GM19463 (cell line): Measurements from ENCODE around the gene CNOT3.
"Not testable (repeated sequence)": the region's sequence is repeated elsewhere in the genome, so short reads cannot be mapped to it uniquely, and the experiment has no call there.

Experiments used
- ATAC-seq: cut with Tn5 transposase; IDR thresholded peaks from one replicate; pipeline ENCODE4 v1.9.1; 2021; ENCODE audit warnings: mild to moderate bottlenecking, moderate library complexity; ENCODE audit not compliant: unreplicated experiment

The CNOT3 gene

DNA sequence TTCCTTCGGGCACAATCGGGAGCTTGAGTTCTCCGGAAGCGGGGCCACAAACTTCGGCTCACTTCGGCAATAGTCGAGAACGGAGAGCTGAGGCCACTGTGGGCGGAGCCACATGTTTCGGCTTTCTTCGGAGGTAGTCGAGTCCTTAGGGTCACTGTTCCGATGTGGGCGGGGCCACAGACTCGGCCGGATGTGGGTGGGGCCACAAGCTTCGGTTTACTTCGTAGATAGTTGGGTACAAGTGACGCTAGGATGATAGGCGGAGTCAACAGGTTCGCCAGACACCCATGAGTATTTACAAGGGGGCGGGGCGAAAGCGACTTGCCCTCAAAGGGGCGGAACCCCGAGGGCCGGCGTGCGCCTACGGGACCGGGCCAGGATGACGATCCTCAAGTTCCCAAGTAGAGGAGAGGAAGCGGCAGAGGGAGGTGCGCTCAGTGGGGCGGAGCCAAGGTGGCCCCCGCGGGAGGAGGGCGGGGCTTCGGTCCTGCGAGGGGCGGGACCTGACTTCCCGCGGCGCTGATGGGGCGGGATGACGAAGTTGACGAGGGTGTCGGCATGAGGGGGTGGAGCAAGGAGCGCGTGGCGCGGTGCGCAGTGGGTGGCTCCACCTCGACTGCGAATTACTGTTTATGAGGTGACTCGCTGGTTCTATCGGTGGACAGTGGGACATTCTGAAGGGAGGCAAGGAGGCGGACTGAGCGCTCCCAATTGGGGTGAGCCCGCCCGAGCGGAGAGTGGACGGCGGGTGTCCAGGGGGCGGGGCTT lies 52.4 kb downstream of the CNOT3 start:
- ATAC-seq = peak; percentile 43

- ATAC-seq = peak; percentile 40
These were observed 53.0 kb downstream of the CNOT3 start for GRCh38 chr19:54190503-54191010.

- ATAC-seq = peak; percentile 22
These were observed 53.6 kb downstream of the CNOT3 start, which contains the start of gene TSEN34 for GRCh38 chr19:54191011-54191810. Gene TSEN34, plus strand, starts transcription at chr19:54191308. Its CDS starts 57 bp downstream, at chr19:54191365.

DNA sequence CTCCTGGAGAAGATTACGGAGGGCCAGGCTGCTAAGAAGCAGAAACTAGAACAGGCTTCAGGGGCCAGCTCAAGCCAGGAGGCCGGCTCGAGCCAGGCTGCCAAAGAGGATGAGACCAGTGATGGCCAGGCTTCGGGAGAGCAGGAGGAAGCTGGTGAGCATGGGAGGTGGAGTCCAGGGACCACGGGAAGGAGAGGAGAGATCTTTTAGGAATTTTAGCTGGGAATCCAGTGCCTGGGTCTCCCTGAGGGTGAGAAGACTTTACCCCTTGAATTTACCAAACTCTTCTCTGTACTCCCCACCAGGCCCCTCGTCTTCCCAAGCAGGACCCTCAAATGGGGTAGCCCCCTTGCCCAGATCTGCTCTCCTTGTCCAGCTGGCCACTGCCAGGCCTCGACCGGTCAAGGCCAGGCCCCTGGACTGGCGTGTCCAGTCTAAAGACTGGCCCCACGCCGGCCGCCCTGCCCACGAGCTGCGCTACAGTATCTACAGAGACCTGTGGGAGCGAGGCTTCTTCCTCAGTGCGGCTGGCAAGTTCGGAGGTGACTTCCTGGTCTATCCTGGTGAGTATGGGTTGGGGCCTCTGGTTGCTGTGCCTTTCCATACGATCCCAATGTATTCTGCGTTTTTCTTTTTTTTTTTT lies 54.4 kb downstream of the CNOT3 start:
- no peak for ATAC-seq

- ATAC-seq = no peak
These were observed 55.4 kb downstream of the CNOT3 start for GRCh38 chr19:54193011-54193410.

DNA sequence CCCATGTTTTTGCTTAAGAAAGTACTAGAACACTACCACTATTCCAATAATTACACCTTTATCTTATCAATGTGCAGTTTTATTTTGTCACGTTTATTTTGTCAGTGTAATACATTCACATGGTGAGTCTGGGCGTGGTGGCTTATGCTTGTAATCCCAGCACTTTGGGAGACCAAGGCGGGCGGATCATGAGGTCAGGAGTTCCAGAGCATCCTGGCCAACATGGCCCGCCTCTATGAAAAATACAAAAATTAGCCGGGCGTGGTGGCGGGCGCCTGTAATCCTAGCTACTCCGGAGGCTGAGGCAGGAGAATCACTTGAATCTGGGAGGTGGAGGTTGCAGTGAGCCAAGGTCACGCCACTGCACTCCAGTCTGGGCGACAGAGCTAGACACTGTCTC lies 56.9 kb downstream of the CNOT3 start:
- not testable (repeated sequence) for ATAC-seq

GRCh38 chr19:54196536-54196935 lies 59.0 kb downstream of the CNOT3 start:
- no peak for ATAC-seq

GRCh38 chr19:54197121-54197520 lies 59.6 kb downstream of the CNOT3 start:
- ATAC-seq = no peak

DNA sequence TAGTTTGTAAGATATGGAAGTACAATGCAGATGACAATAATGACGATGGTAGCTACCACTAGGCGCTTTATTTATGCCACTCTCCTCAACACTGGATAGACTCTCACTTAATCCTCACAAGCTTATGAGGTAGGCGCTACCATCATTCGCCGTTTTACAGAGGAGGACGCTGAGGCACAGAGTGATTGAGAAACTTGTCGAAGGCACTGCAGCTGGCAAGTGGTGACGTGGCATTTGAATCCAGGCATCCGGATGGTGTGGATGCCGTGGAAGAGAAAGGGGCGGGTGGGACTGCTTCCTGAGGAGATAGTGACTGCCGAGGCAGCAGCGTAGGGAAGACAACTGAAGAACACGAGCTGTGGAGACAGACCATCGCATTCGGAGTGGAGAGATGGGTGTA lies 61.8 kb downstream of the CNOT3 start:
- no peak for ATAC-seq

DNA sequence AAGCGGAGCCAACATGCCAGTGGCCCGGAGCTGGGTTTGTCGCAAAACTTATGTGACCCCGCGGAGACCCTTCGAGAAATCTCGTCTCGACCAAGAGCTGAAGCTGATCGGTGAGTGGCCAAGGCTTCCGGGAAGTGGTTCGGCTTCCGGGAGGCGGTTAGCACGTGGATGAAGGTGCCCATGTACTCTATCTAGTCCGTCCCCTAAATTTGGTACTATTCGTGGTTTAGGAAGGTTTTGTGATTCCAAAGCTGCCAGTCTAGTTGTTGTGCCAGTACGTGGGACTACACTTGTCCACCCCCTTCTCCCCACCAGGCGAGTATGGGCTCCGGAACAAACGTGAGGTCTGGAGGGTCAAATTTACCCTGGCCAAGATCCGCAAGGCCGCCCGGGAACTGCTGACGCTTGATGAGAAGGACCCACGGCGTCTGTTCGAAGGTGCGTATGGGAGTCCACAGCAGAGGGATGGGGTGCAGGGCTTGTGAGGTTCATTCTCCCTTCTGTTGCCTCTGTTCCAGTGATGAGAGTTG lies 63.7 kb downstream of the CNOT3 start:
- no peak for ATAC-seq

DNA sequence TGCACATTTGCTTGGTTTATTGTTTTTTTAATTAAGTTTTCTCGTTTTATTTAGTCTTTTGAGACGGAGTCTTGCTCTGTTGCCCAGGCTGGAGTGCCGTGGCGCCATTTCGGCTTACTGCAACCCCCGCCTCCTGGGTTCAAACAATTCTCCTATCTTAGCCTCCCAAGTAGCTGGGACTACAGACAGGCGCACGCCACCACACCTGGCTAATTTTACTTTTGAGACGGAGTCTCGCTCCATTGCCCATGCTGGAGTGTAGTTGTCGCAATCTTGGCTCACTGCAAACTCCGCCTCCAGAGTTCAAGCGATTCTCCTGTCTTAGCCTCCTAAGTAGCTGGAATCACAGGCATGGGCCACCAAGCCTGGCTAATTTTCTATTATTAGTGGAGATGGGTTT lies 64.4 kb downstream of the CNOT3 start:
- ATAC-seq = no peak

- no peak for ATAC-seq
These were observed 65.6 kb downstream of the CNOT3 start for GRCh38 chr19:54203151-54203611.

DNA sequence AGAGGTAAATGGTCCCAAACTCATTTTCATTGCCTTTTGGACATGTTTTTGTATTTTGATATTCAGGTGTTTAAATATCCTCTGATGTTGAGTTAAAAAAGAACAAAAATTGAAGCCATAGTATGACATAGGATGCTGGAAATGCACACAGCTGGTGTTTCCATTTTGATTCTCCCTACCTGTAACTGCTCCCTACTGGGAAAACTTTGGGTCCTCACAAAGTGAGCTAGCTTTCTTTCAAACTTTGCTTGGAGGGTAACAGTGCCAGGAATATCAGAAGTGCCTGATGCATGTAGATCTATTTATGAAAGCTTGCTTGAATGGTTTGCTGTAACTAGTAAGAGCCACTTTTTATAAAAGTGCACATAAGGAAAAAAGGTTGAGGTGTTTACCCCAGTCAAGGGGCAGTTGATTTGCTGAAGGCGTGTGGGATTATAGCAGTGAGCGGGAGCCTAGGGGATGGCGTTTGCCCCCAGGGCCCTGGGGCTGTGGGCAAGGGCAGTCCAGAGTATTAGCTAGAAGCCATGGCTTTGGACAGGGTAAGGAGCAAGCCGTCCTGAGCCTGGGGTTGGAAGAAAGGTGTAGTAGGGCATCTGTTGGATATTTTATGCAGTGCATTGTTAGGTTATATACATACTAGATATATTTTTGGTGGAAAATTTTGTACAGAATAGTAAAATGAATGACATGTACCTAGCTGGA lies 67.4 kb downstream of the CNOT3 start:
- no peak for ATAC-seq
